OCI-LY1 (cell line): ENCODE results near the gene IL26.

Experiments used
- EZH2 ChIP-seq: fragments of 200-600 bp; sonication (generic), shearing (Covaris generic); IDR thresholded peaks from 2 replicates; pipeline ENCODE4 v1.8.0; 2017; ENCODE audit warnings: borderline replicate concordance, mixed run types, mild to moderate bottlenecking, antibody characterized with exemption, low read length, moderate library complexity, mixed read lengths
- TF ChIP-seq, protein P1 (sequence below): fragments of 200-600 bp; sonication (generic), shearing (Covaris generic); IDR thresholded peaks from 2 replicates; pipeline ENCODE4 v1.5.1; 2017; ENCODE audit warnings: mild to moderate bottlenecking, antibody characterized with exemption, low read length, moderate library complexity, mixed read lengths

DNA sequence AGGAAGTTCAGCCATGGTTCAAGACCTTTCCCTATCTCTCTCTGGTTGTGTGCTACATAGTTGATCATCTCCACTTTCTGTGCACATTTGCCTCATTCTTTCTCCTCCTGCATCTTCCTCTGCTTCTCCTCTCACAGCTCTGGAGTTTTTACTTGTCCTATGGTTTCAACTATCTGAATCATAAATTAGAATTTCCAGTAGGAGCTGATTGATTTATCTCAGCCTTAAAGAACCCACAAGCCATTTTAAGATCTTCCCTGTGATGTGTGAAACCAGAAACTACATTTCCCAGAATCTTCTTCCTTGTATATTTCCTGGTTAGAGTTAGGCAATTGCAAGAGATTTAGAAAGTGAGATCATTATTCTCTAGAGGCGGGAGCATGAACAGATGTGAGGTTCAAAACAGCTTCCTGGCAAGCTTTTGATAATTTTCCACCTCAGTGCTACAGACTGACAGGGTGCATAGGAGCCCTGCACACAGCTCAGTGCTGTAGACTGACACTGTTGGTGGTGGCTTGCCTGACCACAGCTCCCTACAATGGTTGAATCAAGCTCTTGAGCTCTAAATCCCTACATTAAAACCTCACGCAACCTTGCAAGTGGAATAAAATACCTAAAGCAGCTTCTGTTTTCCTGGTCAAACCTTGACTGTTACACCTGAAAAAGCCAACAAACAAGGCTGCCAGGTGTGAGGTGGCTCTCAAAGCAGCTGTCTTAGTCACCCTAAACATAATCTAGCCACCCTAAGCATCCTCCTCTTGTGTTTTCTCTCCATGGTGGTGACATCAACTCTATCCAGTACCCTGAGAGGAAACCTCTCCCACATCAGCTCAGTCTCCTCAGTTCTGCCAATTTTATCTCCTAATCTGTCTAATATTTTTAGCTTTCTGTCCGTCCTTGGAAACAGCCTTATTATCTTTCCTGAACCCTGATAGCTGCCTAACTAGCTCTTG lies 44.5 kb downstream of the IL26 start:
- TF ChIP-seq, protein P1, sequence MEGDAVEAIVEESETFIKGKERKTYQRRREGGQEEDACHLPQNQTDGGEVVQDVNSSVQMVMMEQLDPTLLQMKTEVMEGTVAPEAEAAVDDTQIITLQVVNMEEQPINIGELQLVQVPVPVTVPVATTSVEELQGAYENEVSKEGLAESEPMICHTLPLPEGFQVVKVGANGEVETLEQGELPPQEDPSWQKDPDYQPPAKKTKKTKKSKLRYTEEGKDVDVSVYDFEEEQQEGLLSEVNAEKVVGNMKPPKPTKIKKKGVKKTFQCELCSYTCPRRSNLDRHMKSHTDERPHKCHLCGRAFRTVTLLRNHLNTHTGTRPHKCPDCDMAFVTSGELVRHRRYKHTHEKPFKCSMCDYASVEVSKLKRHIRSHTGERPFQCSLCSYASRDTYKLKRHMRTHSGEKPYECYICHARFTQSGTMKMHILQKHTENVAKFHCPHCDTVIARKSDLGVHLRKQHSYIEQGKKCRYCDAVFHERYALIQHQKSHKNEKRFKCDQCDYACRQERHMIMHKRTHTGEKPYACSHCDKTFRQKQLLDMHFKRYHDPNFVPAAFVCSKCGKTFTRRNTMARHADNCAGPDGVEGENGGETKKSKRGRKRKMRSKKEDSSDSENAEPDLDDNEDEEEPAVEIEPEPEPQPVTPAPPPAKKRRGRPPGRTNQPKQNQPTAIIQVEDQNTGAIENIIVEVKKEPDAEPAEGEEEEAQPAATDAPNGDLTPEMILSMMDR: no peak
- TF ChIP-seq EZH2: no peak
